ENCODE measurements around the gene DEF6. TPM values are rescaled to one million over a fixed set of nuclear protein-coding genes. Genes with fewer than 3 reads are reported as not detected.

The DEF6 gene
- total and polyA plus RNA-seq, 7 donors, result 0.43 to 1.6 (median 0.69) TPM

DNA sequence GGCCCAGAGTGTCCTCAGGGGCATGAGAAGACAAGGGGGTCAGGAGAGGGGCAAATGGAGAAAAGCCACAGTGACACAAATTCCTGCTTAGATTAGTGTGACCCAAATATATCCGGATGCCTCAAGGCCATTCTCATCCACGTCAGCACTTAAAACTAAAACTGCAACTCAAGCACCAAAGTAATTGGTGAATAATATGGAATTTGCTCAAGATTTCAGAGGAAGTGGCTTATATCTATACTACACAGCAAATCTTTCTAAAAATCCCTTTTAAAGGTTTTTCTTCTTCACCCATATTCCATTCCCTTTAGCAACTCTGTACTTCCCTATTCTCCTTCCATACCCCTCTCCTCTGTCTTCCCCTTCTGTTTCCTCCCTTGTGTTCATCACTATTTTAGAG, 15.2 kb downstream of the DEF6 start:
- DNase-seq, result no peak
- no peaks in the 10 kb centered on the region for H3K9me3 ChIP-seq
- H3K27ac ChIP-seq, result no peak overlapping the region
- intact Hi-C loops (cut with DNase I), result no loop called here
- H3K4me1 ChIP-seq, result peaks cover 3% of the 10 kb centered on the region
- 47 to 53% (median 47%) methylated on average over 2 of the region's 2 CpGs for WGBS, 3 donors
- ATAC-seq, result no peak
- no peaks in the 10 kb centered on the region for H3K36me3 ChIP-seq (ENCODE audit: insufficient read depth in 1 of 2, low read depth in 1 of 2)
- no peak overlapping the region for H3K4me3 ChIP-seq
- no peaks in the 10 kb centered on the region for H3K27me3 ChIP-seq (ENCODE audit: insufficient read depth in 3 of 3, low read length in 2 of 3)
- TF ChIP-seq, protein P1, sequence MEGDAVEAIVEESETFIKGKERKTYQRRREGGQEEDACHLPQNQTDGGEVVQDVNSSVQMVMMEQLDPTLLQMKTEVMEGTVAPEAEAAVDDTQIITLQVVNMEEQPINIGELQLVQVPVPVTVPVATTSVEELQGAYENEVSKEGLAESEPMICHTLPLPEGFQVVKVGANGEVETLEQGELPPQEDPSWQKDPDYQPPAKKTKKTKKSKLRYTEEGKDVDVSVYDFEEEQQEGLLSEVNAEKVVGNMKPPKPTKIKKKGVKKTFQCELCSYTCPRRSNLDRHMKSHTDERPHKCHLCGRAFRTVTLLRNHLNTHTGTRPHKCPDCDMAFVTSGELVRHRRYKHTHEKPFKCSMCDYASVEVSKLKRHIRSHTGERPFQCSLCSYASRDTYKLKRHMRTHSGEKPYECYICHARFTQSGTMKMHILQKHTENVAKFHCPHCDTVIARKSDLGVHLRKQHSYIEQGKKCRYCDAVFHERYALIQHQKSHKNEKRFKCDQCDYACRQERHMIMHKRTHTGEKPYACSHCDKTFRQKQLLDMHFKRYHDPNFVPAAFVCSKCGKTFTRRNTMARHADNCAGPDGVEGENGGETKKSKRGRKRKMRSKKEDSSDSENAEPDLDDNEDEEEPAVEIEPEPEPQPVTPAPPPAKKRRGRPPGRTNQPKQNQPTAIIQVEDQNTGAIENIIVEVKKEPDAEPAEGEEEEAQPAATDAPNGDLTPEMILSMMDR (IDR thresholded peaks at IDR 0.05), result no peak

DNA sequence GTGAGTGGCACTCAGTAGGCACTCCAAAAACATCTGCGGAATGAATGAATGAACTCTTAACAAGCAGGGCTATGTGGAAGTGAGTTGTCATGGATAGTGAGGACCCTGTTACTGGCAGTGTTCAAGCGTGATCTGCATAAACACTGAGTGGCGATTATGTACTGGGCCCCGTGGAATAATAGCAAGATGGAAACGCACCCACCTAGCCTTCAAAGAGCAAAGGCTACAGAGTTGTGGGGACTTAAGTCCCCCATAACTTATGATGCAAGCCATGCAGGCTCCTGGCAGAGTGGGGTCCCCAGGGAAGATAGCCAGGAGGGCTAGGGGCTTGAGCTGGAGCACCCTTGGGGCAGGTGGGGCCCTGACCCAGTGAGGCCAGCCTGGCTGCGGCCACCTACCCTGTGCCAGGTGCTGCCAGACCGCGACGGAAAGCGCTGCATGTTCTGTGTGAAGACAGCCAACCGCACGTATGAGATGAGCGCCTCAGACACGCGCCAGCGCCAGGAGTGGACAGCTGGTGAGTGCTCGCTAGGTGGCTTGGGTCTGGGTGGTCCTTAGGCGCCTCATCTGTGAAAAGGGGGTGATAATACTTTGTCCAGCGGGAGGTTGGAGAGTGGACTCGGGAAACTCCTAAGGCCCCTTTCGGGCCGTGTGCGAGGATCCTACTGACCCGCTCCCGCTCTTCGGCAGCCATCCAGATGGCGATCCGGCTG, 20.0 kb downstream of the DEF6 start:
- WGBS, 3 donors, result 14 to 21% (median 18%) methylated on average over 27 to 28 of the region's 28 CpGs
- Histone ChIP-seq H3K9me3 (no peaks in the 10 kb centered on the region), H3K4me3 (peak overlapping the region; percentile 74), H3K27me3 (ENCODE audit: insufficient read depth in 3 of 3, low read length in 2 of 3) (no peaks in the 10 kb centered on the region), H3K36me3 (ENCODE audit: insufficient read depth in 1 of 2, low read depth in 1 of 2) (no peaks in the 10 kb centered on the region), H3K4me1 (peaks cover 5% of the 10 kb centered on the region), H3K27ac (peak overlapping the region; percentile 53)
- peak in 1 of 2 donors; percentile 25 for DNase-seq
- TF ChIP-seq, protein P1 (IDR thresholded peaks at IDR 0.05), result no peak
- ATAC-seq, result peak; percentile 51 to 61 (median 54)
- intact Hi-C loops (cut with DNase I), result no loop called here

- ATAC-seq (peak; percentile 99 to 100 (median 99)), DNase-seq (peak; percentile 80 to 91)
- 13 to 20% (median 13%) methylated on average over 44 to 55 of the region's 55 CpGs for WGBS, 3 donors
- H3K9me3 ChIP-seq, result no peaks in the 10 kb centered on the region
- peak overlapping the region; percentile 53 for H3K27ac ChIP-seq
- TF ChIP-seq, protein P1 (IDR thresholded peaks at IDR 0.05), result no peak
- peak overlapping the region; percentile 74 for H3K4me3 ChIP-seq
- peaks cover 5% of the 10 kb centered on the region for H3K4me1 ChIP-seq
- intact Hi-C loops (cut with DNase I), result no loop called here
- H3K36me3 ChIP-seq (ENCODE audit: insufficient read depth in 1 of 2, low read depth in 1 of 2), result no peaks in the 10 kb centered on the region
- no peaks in the 10 kb centered on the region for H3K27me3 ChIP-seq (ENCODE audit: insufficient read depth in 3 of 3, low read length in 2 of 3)
These were observed 20.9 kb downstream of the DEF6 start for GRCh38 chr6:35318196-35319171.

DNA sequence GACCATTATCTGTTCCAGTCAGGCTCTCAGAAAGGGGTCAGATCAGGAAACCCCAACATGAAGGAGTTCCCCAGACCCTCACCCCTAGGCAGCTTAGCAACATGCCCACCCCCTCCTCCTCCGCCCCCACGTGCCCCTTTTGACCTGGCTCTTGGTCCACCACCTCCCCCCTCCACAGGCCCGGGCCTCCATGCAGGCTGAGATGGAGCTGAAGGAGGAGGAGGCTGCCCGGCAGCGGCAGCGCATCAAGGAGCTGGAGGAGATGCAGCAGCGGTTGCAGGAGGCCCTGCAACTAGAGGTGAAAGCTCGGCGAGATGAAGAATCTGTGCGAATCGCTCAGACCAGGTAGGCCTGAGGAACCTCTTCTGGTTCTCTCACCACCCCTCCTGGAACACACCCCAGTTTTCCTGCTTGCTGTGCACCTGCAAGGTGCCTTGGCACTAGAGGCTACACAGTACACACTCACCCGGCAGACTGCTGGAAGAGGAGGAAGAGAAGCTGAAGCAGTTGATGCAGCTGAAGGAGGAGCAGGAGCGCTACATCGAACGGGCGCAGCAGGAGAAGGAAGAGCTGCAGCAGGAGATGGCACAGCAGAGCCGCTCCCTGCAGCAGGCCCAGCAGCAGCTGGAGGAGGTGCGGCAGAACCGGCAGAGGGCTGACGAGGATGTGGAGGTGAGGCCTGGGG, 21.9 kb downstream of the DEF6 start:
- ATAC-seq (no peak), DNase-seq (no peak)
- intact Hi-C loops (cut with DNase I), result no loop called here
- TF ChIP-seq, protein P1 (IDR thresholded peaks at IDR 0.05), result no peak
- Histone ChIP-seq H3K27me3 (ENCODE audit: insufficient read depth in 3 of 3, low read length in 2 of 3) (no peaks in the 10 kb centered on the region), H3K4me1 (peaks cover 5% of the 10 kb centered on the region), H3K36me3 (ENCODE audit: insufficient read depth in 1 of 2, low read depth in 1 of 2) (no peaks in the 10 kb centered on the region), H3K27ac (no peak overlapping the region), H3K9me3 (no peaks in the 10 kb centered on the region), H3K4me3 (no peak overlapping the region)
- WGBS, 3 donors, result 91 to 93% (median 92%) methylated on average over 20 of the region's 20 CpGs

Measured in psoas muscle (tissue), 8 donors.